GM21390 (cell line): Measurements from ENCODE around the gene TBCD.
"Not testable (repeated sequence)": the region's sequence is repeated elsewhere in the genome, so short reads cannot be mapped to it uniquely, and the experiment has no call there.

Source experiments
- ATAC-seq: cut with Tn5 transposase; IDR thresholded peaks from one replicate; pipeline ENCODE4 v1.9.1; 2021; ENCODE audit not compliant: unreplicated experiment

Gene TBCD

DNA sequence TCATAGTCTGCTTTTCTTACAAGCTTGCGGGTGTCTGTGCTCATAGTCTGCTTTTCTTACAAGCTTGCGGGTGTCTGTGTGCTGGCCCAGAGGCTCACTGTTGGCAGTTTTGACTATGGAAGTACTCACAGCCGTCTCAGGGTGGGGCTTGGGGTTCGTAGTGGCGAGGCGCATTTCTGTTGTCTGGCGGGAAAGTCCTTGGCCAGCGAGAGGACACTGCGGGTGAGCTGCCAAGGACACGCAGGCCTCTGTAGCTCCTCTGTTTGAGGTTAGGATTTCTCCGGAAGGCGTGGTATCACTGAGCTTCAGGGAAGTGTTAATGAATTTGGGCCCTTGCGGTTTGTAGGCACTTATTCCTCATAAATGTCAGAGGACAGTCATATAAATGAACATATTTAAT is 13.5 kb downstream of the TBCD start:
- no peak for ATAC-seq

DNA sequence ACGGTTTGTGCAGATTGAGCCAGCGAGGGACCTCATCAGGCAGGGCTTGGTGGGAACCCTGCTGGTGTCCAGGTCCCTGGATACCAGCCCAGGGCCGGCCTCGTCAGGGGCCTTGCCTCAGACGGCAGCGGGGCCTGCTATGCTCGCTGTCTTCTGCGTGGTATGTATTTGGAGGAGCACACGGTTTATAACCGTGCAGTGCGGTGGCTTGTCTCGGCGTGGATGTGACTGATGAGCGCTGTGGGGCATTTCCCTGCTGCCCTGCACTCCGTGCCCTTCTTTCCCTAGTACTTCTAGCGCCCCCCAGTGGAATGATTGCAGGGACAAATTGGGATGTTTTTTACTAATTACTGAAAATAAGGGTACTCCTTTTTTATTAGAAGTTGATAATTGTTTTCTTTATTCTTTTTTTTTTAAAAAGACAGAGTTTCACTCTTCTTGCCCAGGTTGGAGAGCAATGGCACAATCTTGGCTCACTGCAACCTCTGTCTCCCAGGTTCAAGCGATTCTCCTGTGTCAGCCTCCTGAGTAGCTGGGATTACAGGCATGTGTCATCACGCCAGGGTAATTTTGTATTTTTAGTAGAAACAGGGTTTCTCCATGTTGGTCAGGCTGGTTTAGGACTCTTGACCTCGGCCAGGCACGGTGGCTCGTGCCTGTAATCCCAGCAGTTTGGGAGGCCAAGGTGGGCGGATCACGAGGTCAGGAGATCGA is 15.3 kb downstream of the TBCD start:
- ATAC-seq, result no peak

DNA sequence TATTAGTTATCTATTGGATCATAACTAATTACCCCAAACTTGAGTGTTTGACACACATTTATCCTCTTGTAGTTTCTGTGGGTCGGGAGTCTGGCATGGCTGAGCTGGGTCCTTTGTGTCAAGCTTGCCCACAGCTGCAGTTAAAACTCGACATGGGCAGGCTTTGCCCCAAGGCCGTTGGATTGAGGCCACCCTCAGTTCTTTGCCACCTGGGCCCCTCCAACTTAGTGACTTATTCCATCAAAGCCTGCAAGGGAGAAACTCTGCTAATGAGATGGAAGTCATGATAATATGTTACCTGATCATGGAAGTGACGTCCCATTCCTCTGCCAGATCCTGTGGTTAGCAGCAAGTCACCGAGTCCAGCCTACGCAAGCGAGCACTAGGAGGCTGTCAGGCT is 17.2 kb downstream of the TBCD start:
- no peak for ATAC-seq

DNA sequence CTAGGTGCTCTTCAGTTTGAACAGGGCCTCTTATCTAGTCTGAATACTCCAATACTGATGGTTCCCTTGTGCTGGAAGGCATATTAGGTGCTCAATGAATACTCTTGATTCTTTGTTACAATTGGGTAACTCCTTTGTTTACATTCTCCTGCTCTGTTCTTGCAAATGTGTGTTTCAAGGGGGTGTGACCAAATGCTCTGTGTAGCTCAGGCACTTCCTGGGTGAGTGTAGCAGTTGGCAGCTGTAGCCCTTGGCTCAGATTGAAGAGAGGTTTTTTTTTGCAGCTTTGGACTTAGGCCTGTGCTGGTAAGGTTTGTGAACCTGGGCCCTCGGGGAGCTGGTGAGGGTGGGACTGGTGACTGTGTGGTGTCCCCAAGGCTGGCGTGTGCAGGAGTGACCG is 20.2 kb downstream of the TBCD start:
- ATAC-seq, result no peak

DNA sequence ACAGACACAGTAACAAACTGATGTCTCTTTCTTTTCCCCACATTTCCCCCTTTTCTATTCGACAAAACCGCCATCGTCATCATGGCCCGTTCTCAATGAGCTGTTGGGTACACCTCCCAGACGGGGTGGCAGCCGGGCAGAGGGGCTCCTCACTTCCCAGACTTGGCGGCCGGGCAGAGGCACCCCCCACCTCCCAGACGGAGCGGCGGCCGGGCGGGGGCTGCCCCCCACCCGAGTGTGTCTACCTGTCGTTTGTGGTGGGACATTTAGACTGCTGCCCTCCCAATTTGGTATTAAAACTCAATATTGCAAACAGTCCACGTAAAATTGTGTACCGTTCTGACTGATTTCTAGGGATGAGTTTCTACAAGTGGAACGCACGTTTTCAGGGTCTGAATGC is 22.6 kb downstream of the TBCD start:
- not testable (repeated sequence) for ATAC-seq

DNA sequence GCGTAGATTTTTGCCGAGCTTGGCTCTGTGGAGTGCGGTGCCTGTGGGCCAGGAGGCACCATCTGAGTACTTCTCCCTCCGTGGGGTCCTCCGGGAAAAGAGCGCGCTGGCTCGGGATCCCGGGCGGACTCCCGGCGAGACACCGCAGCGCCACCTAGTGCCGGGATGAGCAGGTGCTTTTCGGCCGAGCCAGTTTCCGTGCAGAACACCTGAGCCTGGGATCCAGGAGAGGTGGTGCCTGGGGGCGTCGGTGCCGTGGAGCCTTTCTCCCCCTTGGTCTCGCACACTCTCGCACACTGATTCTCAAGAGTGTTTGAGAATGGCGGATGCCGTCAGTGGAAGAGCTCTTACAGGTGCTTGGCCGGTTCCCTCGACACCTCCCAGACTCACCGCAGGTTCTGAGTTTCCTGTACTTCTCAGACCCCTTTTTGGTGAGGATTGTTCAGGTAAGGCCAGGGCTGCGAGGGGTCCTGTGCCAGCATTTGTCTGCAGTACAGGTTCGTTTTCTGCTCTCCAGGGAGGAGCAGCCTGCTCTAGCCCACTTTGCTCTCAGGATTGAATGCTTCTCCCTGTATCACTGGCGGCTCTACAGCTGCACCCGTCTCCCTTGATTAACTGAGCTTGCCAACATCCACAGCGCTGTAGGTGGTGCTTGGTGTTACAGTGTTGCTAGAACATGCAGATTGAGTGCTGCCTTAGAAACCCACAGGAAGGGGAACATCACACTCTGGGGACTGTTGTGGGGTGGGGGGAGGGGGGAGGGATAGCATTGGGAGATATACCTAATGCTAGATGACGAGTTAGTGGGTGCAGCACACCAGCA is 23.3 kb downstream of the TBCD start:
- no peak for ATAC-seq

DNA sequence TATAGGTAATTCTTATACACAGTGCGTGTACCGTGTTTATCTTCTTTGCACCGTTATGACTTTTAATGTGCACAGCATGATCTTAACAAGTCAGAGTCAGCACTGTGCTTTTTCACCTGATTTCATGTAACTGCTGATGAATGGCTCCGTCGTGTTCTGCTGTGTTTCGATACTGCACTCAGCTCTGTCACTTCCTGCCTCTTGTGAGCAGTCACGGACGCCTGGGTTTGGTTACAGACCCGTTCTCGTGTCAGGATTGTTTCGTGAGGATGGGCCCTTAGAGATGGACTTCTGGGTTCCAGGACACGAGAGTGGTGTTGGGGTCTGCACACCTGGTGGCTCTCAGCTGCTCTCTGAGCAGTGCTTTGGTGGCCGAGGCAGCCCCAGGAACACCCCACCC is 24.6 kb downstream of the TBCD start:
- no peak for ATAC-seq

DNA sequence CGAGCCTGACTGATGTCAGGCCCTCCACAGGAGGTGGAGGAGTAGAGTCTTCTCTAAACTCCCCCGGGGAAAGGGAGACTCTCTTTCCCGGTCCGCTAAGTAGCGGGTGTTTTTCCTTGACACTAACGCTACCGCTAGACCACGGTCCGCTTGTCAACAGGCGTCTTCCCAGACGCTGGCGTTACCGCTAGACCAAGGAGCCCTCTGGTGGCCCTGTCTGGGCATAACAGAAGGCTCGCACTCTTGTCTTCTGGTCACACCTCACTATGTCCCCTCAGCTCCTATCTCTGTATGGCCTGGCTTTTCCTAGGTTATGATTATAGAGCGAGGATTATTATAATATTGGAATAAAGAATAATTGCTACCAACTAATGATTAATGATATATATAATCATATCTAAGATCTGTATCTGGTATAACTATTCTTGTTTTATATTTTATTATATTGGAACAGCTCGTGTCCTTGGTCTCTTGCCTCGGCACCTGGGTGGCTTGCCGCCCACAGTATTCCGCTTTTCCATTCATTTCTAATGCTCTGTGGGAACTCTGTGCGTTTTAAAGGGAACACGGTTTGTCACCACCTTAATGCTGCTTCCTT is 26.0 kb downstream of the TBCD start:
- ATAC-seq, result not testable (repeated sequence)

DNA sequence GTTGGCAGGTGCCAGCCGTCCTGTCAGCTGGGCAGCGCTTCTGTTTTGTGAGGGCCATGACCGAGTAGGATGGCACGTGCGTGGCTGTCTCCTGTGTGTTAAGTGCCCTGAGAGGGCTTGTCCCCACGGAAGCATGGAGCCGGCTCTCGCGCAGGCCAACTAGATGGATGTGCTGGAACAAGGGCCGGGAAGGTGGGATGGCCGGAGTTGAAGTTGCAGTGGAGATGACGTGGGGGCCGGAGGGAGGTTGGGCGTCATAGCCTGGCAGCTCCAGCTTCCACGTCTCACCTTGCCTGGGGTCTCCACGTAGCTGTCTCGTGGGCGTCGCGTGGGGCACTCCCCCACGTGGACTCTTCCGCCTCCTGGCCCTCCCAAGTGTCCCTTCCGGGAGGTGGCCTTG is 27.7 kb downstream of the TBCD start:
- no peak for ATAC-seq

DNA sequence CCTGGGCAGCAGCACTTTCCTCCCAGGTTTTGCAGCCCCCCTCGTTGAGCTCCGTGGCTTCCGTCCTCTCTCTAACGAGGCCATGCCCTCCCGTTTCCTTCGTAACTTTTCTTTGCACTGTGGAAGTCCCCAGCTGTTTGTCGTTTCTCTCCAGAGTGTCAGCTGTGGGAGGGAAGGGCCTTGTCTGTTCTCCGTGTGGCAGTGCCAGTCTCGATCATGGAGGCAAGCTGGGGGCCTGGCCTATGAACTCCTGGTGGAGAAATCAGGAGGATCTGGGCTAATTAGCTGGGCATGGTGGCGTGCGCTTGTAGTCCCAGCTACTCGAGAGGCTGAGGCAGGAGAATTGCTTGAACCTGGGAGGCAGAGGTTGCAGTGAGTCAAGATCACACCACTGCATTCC is 28.3 kb downstream of the TBCD start:
- no peak for ATAC-seq

DNA sequence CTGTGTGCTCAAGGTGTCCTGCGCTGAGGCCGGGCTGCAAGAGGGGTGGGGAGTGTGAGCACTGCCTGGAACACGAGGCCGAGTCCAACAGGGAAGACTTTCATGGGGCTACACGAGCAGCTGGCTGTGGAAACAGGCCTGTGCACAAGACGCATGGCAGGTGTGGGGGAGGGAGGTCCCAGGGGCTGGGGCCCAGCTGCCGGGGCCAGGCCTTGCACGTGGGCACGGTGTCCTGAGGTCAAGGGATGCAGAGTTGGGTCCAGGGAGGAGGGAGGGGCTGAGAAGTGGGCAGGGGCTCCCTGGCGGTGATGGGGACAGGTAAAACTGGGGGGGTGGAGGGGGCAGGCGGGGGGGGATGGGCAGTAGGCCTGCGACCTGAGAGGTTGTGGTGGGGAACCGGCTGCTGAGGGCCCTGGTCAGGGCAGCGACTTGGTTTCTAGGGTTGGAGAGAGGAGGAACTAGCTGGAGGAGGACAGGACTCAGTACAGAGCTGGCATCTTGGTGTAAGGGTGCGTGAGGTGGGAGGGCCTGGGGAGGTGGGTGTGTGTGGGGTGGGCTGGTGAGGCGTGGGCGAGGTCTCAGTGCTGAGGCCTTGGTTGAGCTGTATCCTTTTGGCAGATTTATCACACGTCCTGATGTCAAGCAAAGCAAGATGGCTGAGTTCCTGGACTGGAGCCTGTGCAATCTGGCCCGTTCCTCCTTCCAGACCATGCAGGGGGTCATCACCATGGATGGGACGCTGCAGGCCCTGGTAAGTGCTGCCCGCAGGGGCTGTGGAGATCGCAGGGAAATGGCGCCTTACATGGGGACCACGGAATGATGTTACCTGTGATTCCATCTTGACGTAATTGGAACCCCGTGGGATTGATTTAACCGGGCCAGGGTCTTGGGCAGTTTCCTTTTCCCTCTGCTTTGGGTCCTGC is 29.4 kb downstream of the TBCD start:
- ATAC-seq, result no peak

DNA sequence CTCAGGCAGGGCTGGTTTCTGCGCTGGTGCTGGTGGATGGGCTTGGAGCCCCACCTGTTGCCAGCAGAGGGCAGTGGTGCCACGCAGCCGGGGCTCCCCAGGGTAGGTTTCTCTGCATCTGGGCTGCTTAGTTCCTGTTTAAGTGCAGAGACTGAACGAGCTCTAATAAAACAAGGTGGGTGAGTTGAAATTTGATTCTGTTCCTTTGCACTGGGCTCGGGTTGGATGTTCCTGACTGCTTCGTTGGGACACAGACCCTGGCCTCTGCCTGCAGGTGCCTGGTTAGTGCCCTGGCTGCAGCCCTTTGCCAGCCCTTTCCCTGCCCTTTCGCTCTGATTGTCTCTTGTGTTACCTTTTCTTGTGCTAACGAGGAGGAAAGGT is 30.0 kb downstream of the TBCD start:
- ATAC-seq, result no peak

DNA sequence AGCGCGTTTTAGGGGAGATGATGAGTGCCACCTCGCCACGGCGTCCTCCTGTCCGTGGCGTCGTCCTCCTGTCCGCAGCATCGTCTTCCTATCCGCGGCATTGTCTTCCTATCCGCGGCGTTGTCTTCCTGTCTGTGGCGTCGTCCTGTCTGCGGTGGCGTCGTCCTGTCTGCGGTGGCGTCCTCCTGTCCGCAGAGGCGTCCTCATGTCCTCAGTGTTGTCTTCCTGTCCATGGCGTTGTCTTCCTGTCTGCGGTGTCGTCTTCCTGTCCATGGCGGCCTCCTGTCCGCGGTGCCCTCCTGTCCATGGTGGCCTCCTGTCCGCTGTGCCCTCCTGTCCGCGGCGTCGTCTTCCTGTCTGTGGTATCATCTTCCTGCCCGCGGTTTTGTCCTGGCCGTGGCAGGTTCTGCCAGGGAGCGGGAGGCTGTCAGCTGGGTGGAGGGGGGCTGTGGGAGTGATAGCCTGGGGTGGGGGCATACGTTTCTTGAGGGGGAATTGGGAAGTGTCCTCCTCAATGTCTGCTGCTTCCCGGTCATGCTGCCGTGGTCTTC is 30.9 kb downstream of the TBCD start:
- no peak for ATAC-seq

DNA sequence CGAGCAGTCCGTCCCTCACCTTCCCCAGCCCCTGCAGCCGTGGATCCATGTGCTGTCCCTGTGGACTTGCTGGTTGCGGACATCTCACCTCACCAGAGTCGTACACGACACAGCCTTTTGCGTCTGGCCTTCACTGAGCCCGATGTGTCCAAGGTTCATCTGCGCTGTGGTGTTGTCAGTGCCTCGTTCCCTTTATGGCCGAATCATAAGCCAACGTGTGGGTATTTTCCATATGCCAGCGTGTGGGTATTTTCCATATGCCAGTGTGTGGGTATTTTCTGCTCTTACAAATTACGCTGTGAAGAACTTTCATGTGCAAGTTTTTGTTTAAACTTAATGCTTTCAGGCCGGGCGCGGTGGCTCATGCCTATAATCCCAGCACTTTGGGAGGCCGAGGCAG is 31.6 kb downstream of the TBCD start:
- ATAC-seq, result no peak

DNA sequence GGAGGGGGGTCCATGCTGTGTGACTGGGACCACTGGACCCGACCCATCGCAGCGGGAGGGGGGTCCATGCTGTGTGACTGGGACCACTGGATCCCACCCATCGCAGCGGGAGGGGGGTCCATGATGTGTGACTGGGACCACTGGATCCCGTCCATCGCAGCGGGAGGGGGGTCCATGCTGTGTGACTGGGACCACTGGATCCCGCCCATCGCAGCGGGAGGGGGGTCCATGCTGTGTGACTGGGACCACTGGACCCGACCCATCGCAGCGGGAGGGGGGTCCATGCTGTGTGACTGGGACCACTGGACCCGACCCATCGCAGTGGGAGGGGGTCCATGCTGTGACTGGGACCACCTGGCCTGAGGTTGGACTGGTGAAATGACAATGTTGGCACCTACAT is 33.7 kb downstream of the TBCD start:
- not testable (repeated sequence) for ATAC-seq

DNA sequence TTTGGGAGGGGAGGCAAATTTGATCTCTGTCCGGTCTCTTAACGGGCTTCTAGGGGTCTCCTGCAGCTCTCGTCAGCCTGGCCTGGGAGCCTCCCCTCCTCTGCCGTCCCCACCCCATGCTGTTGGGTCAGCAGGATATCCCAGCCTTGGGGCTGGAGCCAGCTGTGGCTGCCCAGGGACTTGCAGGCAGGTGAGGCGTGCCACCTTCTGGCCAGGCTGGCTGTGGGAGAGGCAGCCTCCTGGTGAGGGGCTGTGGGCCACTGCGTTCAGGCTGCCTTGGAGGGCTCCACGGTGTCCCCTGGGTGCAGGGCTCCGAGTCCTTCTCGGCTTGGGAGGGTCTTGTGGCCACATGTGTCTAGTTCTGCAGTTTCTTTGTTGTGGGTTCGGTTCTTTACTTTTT is 34.6 kb downstream of the TBCD start:
- no peak for ATAC-seq

DNA sequence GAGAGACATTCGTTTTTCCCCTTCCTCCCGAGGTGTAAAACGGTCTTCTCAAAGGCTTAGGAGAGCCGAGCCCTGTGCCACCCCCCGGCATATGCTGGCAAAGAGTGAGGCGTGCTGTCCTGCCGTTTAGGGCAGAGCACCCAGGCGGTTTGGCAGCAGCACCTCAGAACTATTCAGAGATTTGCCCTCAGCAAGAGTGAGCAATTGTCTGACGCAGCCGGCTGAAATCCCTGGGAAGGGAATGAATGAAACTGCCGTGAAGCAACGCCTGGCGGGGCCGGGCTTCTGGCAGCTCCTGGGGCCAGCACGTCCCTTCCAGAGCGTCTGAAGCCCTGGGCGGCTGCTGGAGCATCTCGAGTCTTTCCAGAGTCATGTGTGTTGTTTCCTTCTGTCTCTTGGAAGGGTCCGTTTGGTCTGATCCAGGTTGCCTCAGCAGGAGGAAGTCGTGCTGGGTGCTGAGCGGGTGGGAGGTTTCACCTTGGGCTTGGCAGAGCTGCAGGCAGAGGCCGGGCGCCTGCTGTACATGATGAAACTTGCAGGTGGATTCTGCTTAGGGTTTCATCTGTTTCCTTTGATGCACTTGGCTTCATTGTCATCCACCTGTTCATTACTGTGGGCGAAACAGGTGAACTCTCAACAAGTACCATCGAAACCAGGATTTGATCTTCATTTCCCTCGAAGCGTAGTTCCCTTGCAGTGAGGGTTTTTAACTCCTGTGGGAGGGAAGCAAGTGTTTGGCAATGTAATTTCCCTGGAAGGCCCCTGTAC is 35.4 kb downstream of the TBCD start:
- no peak for ATAC-seq

DNA sequence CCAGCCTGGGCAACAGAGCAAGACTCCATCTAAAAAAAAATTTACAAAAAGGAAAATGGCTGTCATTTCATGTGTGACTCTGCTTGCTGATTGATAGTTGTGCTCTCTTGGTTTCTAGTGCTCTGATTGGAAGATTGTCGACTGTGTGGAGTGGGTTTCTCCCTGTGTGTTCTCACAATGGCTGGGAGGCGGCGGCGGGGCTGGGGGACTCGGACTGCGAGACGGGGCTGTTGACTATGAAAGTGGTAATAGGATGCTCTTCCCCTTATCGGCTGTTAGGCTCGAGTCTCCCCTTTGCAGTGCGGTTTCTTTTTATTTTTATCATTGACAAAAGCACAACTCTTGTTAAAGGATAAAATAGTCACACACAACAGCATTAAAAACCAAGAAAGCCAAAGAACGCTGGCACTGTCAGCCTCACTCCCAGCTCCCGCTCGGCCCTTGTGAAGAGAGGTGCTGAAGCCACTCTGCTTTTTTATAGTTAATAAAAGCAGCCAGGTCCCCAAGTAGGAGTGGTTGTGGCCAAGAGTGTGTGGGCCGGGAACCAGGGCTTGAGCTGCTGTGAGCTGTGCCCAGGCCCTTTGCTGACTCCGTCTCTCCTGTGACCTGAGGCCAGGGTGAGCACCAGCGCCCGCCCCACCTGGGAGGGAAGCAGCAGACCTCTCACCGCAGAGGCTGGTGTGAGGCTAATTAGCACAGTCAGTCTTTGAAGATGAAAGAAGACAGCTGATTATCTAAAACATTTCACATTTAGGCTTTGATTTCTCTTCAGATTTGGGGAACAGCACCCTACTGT is 36.5 kb downstream of the TBCD start:
- no peak for ATAC-seq

DNA sequence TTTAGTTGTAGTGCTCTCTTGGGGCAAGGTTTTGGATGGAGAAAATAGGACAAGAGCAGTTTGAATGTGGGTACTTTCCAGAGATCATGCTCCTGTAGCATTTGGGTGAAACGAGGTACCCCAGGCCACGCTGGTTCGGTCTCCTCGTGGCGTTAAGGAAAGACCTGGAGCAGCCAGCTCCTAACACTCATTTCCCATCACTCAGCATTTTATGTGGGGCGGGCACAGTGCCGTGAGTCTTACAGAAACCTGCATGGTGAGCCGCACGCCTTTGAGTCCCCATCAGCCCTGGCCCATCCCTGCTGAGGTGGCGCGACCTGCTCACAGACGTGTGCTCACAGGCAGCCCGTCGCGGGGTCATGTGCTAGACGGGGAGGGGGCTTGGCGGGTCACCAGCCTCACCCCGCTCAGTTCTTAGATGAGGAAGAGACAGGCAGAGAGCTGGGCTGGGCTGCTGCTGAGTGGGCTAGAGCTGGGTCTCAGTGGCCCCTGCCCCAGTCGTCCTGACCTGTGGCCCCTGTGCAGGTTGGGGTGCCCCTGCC is 37.3 kb downstream of the TBCD start:
- ATAC-seq, result no peak
